GM18508 (cell line): Measurements from ENCODE around the gene RASSF1.

Experiments
- ATAC-seq: cut with Tn5 transposase; IDR thresholded peaks from one replicate; pipeline ENCODE4 v1.9.1; 2021; ENCODE audit warnings: moderate number of reproducible peaks; ENCODE audit not compliant: insufficient read depth, unreplicated experiment

Gene RASSF1

GRCh38 chr3:50345586-50346234 lies 5.1 kb upstream of the RASSF1 start, which contains the start of gene ZMYND10:
Gene ZMYND10 (minus strand): TSS chr3:50345732. CDS start chr3:50345579, 153 bp downstream.
- no peak for ATAC-seq

GRCh38 chr3:50345008-50345407 lies 4.4 kb upstream of the RASSF1 start:
- no peak for ATAC-seq

GRCh38 chr3:50342813-50343633 lies 2.4 kb upstream of the RASSF1 start:
- ATAC-seq, result no peak

GRCh38 chr3:50341996-50342650 lies 1.5 kb upstream of the RASSF1 start:
- ATAC-seq, result no peak

GRCh38 chr3:50341537-50341936 lies 901 bp upstream of the RASSF1 start:
- no peak for ATAC-seq

GRCh38 chr3:50340147-50340447 lies 539 bp downstream of the RASSF1 start:
- ATAC-seq, result no peak

- no peak for ATAC-seq
Observed at GRCh38 chr3:50339485-50340146, 1.0 kb downstream of the RASSF1 start.

- ATAC-seq, result no peak
Observed at GRCh38 chr3:50338965-50339364, 1.7 kb downstream of the RASSF1 start.

- peak; percentile 48 for ATAC-seq
Observed at GRCh38 chr3:50337175-50337861, 3.3 kb downstream of the RASSF1 start.

- peak; percentile 8 for ATAC-seq
Observed at GRCh38 chr3:50336452-50337174, 4.0 kb downstream of the RASSF1 start.

GRCh38 chr3:50334339-50335075 lies 6.1 kb downstream of the RASSF1 start:
- no peak for ATAC-seq

GRCh38 chr3:50333744-50334328 lies 6.8 kb downstream of the RASSF1 start:
- no peak for ATAC-seq

- ATAC-seq, result no peak
Observed at GRCh38 chr3:50331364-50331907, 9.2 kb downstream of the RASSF1 start.

- no peak for ATAC-seq
Observed at GRCh38 chr3:50330330-50330729, 10.3 kb downstream of the RASSF1 start.

GRCh38 chr3:50327943-50328691 lies 12.5 kb downstream of the RASSF1 start, which contains the start of gene TUSC2:
Gene TUSC2 (minus strand): TSS chr3:50328223. CDS start chr3:50328099, 124 bp downstream.
- peak; percentile 51 for ATAC-seq

GRCh38 chr3:50327129-50327528 lies 13.5 kb downstream of the RASSF1 start:
- no peak for ATAC-seq

- no peak for ATAC-seq
Observed at GRCh38 chr3:50326182-50326541, 14.5 kb downstream of the RASSF1 start.
